IPS DF 4.7 (cell line): Measurements from ENCODE around the gene CHN1.
A peak's percentile ranks its signal among the peaks of the same experiment; 100 is the strongest.

ENCODE experiments used
- DNase-seq: peaks from one replicate; pipeline ENCODE4 v3.0.0-alpha.2; 2013; ENCODE audit warnings: low spot score; ENCODE audit errors: extremely low read depth

The CHN1 gene

GRCh38 chr2:174873471-174873870 lies 131.7 kb downstream of the CHN1 start:
- DNase-seq: no peak

DNA sequence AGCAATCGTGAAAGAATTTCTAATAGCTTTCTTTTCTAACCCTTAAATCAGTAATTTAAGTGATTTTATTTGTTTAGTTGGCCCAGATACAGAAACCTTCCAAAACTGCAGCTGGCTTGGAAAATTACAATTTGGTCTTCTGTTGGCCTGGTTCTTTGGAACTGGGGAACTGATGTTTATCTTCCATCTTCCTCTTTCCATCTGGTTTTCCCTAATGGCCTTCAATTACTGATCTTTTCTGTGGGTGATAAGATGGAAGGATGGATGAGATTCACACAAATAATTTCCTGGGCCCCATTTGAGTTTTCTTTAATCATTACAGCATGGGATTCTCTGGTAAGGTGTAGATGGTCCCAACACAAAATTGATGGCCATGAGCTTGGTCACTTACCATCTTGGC lies 134.4 kb downstream of the CHN1 start:
- no peak for DNase-seq

GRCh38 chr2:174868878-174869277 lies 136.3 kb downstream of the CHN1 start:
- no peak for DNase-seq

- DNase-seq: no peak
Observed at GRCh38 chr2:174866421-174866820, 138.8 kb downstream of the CHN1 start.

DNA sequence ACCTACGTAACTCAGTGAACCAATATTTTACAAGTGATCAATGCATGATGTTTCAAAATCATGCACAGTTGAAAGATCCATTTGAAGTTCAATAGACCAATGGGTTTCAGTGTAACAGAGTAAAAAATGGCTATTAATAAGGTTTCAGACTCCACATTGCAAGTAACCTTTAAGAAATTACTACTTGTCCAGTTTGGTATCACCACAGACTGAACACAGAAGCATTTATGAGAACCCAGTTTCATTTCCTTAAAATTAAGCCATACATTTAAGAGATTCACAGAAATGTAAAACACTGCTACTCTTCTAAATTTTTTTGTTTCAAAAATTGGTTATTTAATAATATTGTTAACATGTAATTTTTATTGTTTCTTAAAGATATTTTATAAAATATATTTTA lies 142.0 kb downstream of the CHN1 start:
- no peak for DNase-seq

DNA sequence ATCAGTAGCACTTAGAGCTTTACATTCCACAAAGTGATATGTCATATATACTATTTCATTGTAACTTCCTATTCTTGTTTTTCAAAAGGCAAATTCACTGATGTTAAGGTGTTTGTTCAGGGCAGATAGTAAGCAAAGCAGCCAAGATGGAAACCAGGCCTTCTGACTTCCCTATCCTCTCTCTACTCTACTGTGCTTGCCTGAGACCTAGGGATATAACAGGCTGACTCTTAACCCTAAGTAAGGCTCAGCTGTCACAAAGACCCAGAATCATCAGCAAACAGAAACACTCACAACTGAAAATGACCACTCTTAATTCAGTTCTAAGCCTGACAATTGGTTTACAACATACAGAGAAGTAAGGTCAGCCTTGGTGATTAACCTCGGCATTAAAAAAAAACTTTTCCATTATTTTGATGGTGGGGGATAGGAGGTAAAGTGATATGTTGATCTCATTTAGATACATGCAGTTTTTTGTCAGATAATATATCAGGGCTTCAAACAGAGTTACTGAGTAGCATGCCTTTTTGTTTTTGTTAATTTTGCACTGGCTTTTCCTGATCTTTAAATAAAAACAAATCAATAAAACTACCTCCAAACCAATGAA lies 145.5 kb downstream of the CHN1 start:
- DNase-seq: no peak

DNA sequence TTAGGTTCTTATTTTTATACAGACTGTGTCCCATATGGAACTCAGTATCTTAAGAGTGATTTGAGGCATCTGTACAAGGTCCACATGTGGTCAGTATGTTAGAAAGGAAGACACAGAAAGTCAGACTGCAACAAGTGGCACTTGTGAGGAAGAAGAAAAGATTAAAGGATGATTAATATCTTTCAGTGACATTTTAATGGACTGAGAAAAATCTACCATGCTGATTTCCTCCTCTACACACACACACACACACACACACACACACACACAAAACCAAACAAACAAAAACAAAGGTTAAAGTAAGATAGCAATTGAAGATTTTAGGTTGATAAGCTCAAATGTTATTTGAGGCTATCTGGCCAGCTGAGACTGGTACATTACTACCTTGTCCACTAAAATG lies 146.4 kb downstream of the CHN1 start:
- no peak for DNase-seq

DNA sequence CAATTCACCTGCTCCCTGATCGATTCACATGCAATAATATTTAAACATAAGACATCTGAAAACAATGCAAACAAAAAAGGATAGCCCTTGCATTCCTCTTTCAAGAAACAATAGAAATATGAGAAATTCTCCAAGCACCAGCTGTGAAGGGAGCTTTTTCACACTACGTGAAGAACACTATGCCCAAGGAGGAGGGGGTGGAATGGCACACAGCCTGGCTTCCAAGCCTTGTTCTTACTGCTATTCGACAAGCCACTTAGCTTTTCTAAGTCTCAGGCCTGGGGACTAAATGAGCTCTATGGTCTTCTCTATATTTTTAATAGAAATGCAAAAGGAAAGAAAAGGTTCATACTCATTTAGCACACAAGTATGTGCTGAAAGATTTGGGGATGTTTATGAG lies 148.7 kb downstream of the CHN1 start:
- no peak for DNase-seq

DNA sequence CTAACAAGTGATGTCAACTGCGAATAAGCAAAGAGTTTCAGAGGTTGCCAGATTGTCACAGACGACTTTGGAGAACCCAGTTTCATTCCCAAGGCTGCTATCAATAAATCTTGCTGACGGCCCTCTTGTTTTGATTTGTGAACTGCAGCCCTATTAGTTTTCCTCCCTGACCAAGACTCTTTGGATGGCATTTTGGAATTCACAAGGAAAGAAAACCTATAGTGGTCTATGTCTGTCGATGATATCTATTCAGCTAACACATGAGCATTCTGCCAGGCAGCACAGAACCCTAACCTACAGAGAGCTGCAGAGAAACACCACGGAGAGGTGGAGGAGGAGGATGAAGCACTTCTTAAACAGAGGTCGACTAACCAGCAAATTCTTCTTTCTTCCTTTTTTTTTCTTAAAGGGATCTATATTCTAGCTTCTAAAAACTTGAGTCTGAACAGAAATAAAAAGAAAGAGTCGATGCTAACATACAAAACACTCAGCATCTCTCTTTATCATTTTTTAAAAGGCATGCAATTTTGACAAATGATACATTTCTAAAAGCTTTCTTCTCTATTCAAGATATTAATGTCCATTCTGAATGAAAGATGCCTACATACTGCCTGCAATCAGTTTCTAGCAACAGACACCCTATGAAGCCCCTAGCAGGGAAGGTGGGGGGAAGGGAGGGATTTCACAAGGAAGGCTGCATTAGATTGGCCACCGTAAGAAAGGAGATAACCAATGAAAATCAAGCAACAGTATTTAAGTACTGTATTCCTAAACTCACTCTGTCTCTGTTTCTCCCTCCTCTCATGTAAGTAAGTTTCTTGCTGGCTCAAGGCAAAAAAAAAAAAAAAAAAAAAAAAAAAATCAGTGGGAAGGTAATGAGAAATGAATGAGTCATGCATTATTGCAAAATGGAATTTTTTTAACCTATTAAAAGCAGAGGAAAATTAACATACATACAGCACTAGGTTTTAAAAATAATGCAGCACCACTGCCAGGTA lies 157.9 kb downstream of the CHN1 start:
- DNase-seq: peak; percentile 44

- no peak for DNase-seq
Observed at GRCh38 chr2:174846218-174846617, 159.0 kb downstream of the CHN1 start.

DNA sequence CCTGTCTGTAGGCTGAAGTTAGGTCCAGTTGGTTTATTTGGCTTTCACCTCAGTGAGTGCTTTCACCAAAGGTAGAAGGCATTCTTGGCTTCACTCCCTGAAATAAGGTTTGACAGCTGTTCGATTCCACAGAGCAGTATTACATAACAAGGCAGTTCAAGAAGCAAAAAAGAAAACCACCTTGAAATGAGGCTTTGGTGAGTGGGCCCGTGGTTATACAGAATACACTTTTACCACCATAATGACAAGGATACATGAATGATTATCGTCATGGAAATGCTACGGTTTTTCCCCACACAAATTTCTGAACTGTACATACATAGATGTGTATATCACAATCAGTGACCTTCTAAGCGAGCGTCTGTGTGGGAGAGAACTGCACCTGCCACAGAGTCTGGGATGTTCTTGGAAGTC lies 160.9 kb downstream of the CHN1 start:
- DNase-seq: no peak

GRCh38 chr2:174842496-174842895 lies 162.7 kb downstream of the CHN1 start:
- DNase-seq: no peak

GRCh38 chr2:174841936-174842335 lies 163.2 kb downstream of the CHN1 start:
- DNase-seq: no peak

DNA sequence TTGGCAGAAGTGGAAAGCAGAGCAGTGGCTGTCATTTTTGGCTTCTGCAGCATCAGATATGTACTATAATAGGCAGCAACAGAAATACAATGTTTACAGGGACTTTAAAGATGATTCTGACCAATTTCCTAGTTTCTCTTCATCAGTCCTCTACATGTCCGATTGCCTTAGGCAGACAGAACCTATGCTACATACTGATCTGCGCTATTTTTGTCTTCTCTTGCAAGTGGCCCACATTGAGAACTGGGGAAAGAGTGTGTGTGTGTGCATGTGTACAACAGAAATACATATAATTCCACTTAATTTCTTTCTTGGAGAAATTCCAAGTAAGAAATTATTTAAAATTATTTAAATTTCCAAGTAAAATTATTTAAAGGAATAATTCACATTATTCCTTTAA lies 163.8 kb downstream of the CHN1 start:
- no peak for DNase-seq

DNA sequence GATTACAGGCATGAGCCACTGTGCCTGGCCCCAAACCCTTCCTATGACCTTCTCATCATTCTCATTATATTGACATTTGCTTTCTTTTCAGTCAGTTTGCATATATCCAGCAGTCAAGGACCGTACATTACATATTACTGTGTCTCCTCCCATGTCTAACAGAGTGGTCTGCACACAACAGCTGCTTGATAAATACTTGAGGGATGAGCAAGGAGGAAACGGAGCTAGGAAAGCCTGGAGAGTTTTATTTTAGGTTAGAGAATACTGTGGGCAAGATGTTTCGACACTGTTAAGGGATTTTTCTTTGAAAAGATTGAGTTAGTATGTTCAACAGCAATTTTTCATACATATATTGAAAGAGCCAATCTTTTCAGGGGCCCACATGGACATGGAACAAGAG lies 164.7 kb downstream of the CHN1 start:
- DNase-seq: no peak

GRCh38 chr2:174839662-174840061 lies 165.5 kb downstream of the CHN1 start:
- no peak for DNase-seq

- DNase-seq: no peak
Observed at GRCh38 chr2:174836995-174837390, 168.2 kb downstream of the CHN1 start.

GRCh38 chr2:174836377-174836994 lies 168.7 kb downstream of the CHN1 start:
- DNase-seq: no peak

GRCh38 chr2:174835797-174836255 lies 169.4 kb downstream of the CHN1 start:
- DNase-seq: no peak

DNA sequence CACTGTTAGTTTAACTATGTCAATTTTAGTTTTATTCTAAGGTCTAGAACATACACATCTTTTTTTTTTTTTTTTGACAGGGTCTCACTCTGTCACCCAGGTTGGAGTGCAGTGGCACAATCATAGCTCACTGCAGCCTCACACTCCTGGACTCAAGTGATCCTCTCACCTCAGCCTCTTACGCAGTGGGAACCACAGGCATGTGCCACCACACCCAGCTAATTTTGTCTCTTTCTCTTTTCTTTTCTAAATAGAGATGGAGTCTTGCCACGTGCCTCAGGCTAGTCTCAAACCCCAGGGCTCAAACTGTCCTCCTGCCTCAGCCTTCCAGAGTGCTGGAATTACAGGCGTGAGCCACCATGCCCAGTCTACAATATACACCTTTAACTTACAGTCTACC lies 171.4 kb downstream of the CHN1 start:
- no peak for DNase-seq

- DNase-seq: no peak
Observed at GRCh38 chr2:174830561-174830960, 174.6 kb downstream of the CHN1 start.

GRCh38 chr2:174829550-174829949 lies 175.6 kb downstream of the CHN1 start:
- DNase-seq: no peak
